GM18502 (cell line): ENCODE results near the gene GRIN3A.
"Not testable (repeated sequence)": the region's sequence is repeated elsewhere in the genome, so short reads cannot be mapped to it uniquely, and the experiment has no call there.

Experiments used
- ATAC-seq: cut with Tn5 transposase; IDR thresholded peaks from one replicate; pipeline ENCODE4 v1.9.1; 2021; ENCODE audit warnings: mild to moderate bottlenecking; ENCODE audit not compliant: unreplicated experiment, poor library complexity

Gene GRIN3A

GRCh38 chr9:101635473-101635872 is 103.0 kb downstream of the GRIN3A start:
- ATAC-seq, result no peak

GRCh38 chr9:101634741-101635409 is 103.6 kb downstream of the GRIN3A start:
- no peak for ATAC-seq

DNA sequence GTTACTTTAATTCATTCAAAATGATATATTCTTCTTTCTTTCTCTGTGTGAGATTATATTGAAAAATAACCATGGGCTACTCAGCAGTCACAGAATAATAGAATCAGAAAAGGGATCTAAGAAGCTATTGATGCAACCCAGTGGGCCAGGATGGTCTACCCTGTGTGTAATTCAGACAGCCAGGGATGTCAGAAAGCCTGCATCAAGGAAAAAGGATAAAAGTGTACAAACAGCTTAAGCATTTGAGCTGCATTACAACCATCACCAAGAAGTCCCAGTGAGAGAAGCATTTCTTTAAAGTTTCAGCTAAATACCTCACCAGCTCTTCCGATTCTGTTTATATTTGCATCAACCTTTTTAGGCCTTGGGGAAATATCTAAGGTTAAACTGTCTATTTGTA is 105.8 kb downstream of the GRIN3A start:
- ATAC-seq, result no peak

- no peak for ATAC-seq
Measured at GRCh38 chr9:101631892-101632291, 106.6 kb downstream of the GRIN3A start.

- no peak for ATAC-seq
Measured at GRCh38 chr9:101629636-101630035, 108.8 kb downstream of the GRIN3A start.

- no peak for ATAC-seq
Measured at GRCh38 chr9:101628173-101628572, 110.3 kb downstream of the GRIN3A start.

DNA sequence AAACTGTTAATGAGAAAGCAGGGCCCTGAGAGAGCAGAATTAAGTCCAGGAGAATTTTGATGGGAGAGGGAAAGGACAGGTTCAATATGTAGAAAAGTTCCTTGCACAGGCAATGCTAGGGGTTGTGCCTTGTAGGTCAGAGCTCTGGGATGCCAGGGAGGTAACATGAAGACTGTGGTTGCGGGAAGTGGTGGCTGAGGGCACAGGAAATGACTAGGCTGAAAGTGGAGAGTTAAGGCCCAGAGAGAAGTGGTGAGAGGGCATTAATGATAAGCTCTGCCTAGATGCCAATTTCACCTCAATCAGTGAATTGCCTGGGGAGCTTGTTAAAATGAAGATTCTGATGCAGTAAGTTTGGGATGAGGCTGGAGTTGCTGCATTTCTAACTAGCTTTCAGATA is 112.2 kb downstream of the GRIN3A start:
- no peak for ATAC-seq

DNA sequence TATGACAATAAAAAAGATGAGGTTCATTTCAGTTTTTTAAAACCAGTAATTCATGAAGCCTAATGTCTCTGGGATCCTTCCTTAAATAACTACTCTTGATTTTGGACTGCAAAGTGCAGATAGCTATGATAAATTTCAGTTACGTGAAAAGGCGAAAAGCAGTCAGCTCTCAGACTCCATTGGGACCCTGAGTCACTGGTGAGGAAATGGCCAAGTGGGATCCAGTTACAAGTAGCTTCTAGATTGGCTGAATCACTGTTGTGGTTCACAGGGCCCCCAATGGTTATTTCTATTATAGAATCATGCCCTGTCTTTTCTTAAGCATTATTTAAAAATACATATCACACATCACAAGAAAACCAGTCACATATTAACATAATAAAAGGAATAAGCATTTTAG is 112.6 kb downstream of the GRIN3A start:
- no peak for ATAC-seq

GRCh38 chr9:101620452-101620851 is 118.0 kb downstream of the GRIN3A start:
- no peak for ATAC-seq

DNA sequence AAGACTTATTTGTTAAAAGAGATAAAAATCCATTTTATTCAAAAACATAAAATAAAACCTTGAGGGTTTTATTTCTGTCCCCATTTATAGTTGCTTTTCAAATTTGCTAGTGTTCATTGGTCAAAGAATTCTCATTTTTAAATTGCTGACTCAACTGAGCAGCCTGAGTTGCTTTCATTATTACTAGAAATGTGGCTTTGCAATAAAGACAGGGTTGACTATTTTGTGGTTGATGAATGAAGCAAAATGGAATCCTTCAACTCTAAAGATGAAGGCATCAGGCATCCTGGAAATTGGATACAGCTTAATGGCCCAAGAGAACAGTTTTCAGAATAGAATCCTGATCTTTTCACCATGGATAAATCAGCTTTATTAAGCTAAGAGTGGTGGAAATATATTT is 119.7 kb downstream of the GRIN3A start:
- ATAC-seq, result peak; percentile 88

DNA sequence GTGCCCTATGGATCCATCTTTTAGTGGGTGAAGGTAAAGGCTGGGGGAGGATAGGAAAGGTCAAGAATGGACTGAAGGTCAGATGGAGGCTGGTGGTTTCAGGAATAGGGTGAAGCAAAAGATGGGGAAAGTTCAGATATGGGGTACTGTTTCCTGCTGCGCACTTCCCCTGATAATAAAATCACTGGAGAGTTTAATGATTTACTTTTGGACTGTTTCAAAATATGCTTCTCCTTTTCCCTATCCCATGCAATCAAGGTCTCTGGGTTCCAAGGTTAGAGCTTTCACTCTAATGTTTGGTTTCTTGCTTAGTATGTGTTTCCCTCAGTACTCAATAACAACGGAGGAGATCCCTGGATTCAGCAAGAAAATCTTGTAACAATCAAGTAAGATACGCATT is 132.9 kb downstream of the GRIN3A start:
- no peak for ATAC-seq

GRCh38 chr9:101604296-101604695 is 134.2 kb downstream of the GRIN3A start:
- ATAC-seq, result no peak

DNA sequence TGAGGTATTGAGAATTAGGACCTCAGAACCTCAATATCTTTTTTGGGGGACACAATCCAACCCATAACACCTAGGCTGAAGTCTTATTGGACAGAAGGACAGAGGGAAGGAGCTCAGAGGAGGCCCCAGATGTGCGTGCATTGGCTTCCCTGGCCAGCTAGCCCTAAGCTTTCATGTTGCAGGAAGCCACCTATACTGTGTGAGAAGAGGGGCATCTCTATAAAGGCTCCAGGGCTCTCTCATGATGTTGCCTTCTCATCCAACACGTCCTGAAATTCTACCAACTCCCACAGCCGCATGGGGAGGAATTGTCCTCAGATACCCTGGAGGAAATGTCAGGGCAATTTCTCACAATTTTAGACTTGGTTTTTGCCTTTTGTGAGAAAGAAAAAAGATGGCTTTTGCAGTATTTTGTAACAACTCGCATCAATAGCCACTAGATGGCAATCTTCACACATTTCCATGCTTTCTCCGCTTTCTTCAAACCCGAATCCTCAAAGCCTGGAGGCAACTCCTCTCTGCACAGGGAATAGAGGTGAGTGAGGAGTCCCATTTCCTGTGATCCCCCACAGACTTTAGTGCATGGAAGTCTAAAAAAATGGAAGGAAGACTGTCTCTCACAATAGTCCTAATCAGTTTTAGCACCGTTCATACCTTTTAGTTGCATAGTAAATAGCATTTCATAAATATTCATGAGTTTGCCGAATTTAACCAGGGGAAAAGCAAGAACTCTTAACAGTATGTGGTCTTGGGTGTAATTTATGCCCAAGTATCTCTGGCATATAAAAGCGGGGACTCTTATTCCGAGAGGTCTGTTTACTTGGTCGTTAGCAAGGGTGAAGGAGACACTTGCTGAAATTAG is 136.3 kb downstream of the GRIN3A start:
- ATAC-seq, result peak; percentile 62

DNA sequence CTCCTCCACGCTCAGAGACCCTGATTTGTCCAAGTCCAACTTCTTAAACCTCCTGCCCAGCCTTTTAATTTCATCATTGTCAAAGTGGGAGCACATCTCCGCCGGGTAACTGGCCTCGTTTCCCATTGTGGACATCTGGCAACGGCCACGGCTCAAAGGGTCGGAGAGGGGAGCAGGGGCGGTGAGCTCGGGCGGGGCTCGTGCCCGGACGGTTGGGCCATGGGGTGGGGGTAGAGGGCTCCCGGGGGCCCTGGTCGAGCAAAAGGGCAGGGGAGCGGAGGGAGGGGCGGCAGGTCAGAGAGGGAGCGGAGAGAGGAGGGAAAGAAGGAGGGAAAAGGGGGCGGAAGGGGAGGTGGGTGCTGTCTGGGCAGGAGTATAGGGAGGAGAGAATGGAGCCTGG is 143.7 kb downstream of the GRIN3A start, which contains the start of gene PPP3R2:
PPP3R2 (minus strand) TSS at position 174 of the 400 bp plus-strand sequence; CDS start at position 126, 48 bp downstream.
- ATAC-seq, result no peak

DNA sequence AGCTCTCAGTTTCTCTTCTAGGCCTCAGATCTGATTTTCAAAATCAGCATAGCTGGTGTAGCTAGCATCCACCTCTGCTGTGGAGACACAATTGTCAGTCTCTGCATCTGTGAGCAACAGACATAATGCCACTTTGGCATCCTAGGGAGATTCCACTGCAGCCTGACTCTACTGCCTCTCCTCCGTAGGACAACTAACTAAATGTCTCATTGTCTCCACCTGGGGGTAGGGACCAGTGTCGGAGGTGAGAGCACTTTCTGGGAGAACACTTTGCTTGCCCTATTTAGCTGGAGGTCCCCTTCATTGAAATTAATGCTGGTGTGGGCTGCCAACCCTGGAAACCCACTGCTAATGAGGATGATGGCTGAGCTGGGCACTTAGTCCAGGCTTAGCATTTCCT is 145.1 kb downstream of the GRIN3A start:
- ATAC-seq, result no peak

- no peak for ATAC-seq
Measured at GRCh38 chr9:101592788-101593187, 145.7 kb downstream of the GRIN3A start.

- ATAC-seq, result no peak
Measured at GRCh38 chr9:101591787-101592446, 146.5 kb downstream of the GRIN3A start.

GRCh38 chr9:101590901-101591300 is 147.5 kb downstream of the GRIN3A start:
- ATAC-seq, result no peak

DNA sequence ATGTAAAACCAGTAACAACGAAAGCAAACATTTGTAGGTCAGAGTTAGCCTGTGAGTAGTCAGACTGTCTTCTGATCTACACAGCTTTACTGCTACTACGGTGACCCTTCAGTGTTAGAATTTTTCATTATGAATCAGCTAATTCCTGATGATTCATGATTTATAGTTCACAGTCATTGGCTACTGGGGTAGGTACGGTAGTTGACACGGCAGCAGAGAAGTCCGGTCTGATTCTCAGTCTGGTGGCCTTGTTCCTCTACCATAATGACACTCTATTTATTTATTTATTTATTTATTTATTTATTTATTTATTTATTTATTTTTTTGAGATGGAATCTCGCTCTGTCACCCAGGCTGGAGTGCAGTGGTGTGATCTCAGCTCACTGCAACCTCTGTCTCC is 148.4 kb downstream of the GRIN3A start:
- ATAC-seq, result not testable (repeated sequence)

- no peak for ATAC-seq
Measured at GRCh38 chr9:101587332-101588043, 151.0 kb downstream of the GRIN3A start.
